Muscle of back (tissue), 11 donors: ENCODE measurements around the gene RNF150. TPM values are rescaled to one million over a fixed set of nuclear protein-coding genes. Genes with fewer than 3 reads are reported as not detected.

Experiments
- DNase-seq, 3 donors: peaks; one replicate each; pipeline versions ENCODE4 v3.0.0 to v3.0.0-alpha.2; 2013
- polyA plus RNA-seq, 10 donors: library from polyadenylated mRNA; unstranded; fragments of 120-200 nt; gene quantifications; one replicate each; pipeline ENCODE4 v1.2.1, GENCODE V29; 2013; ENCODE audit not compliant: insufficient read length in 10 of 10

Gene RNF150
- polyA plus RNA-seq, 10 donors, result 30.4 to 43.4 (median 38.0) TPM

DNA sequence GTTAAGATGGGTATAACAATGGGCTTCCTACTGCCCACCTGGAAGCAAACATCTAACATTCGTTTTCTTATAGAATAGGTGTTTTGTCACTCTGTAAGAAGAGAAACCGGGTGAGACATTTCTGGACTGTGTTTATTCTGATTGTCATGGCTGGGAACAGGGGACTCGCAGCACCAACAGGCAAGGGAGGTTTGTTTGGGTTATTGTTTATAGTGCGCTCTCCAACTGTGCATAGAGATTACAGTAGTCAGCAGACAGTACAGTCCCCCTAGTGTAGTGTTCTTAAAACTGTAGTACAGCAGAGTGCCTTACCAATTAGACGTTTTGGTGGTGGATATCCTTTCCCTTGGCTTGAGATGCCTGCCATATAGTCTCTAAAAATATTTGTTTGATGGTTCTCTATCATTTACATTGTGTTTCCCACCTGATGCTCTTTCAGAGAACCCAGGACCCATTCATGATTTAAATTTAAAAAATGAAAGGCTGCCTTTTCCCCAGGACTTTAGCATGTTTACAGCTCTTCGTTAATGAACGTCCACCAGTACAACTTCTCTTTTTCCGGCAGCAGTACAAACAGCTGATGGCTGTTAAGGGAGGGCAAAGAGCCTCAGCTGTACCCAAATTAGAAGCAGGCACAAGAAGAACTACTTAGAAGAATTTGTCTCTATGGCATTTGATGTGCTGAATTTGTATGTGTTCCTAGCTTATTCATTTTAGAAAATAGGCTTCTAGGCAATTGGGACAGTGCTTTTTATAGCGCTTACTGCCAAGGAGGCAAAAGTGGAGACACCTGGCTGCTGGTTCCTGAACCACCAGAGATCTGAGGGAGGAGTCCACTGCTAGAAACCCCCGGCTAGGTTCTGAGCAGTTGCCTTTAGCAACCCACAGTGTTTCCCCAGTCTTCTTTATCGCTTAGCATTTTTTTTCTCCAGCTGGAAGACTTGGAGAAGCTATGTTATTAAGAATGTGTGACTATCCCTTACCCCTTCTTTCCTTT lies 1.0 kb upstream of the RNF150 start:
- peak in 2 of 3 donors; percentile 18 to 70 for DNase-seq

DNA sequence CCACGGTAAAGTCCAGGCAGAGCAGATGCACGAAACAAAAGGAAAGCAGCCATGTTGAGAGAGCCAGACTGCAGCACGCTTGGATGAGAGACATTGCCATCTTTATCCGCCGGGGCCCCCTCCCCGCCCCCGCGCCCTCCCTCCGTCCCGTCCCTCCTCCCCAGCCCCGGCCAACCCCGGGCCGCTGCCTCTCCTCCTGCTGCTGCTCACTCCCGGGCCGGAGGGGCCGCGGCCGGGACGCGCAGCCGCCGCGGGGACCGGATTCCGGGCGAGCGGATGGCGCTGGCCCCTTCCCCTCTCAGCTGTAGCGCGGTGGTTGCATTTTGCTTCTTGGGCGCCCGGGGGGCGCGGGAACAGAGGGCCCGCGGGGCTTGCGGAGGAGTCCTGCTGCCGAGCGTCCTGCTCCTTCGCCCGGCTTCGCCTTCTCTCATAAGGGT lies 542 bp downstream of the RNF150 start:
- DNase-seq, result peak; percentile 59 to 90 (median 79)

DNA sequence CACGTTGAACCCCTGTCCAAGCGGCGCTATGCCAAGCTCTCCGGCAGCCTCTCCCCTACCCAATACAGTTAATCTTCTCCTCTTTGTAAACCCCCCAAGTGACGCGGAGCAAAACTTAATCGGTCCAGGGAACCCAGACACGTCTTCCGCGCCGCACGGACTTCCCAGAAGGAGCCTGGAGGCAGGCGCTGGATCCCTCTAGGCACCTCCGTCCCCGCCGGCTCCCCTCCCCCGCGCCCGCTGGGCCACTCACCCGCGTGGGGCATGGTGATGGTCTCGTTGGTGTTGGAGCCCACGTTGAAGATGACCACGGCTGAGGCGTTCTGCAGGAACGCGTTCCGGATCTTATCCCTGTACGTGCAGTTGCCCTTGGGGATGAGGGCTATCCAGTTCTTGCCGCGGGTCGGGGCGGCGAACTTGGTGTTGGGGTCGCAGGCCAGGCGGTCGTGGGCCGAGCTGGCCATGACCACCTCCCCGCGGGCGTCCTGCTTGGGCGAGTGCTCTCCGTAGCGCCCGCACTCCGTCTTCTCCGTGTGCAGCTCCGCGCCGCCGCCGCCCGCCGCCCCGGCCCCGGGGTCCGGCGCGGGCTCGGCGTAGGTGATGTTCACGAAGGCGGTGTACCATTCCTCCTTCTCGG lies 1.1 kb downstream of the RNF150 start:
- DNase-seq, result peak in 2 of 3 donors; percentile 24 to 80

DNA sequence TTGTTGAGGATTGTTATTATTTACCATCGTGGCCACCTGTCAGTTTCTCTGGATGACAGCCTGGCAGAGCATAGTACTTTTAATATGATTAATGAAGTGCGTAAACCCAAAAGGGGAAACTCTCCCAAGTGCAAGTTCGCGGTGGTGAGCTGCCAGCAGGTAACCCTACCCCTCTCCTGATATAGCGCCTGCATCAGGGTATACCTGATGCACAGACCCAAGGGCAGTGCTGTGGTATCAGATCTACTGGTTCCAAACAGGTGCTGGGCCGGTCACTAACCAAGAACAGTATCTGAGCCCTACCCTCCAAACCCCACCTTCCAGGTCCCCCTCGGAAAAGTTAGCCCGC lies 1.6 kb downstream of the RNF150 start:
- peak in 1 of 3 donors; percentile 27 for DNase-seq

DNA sequence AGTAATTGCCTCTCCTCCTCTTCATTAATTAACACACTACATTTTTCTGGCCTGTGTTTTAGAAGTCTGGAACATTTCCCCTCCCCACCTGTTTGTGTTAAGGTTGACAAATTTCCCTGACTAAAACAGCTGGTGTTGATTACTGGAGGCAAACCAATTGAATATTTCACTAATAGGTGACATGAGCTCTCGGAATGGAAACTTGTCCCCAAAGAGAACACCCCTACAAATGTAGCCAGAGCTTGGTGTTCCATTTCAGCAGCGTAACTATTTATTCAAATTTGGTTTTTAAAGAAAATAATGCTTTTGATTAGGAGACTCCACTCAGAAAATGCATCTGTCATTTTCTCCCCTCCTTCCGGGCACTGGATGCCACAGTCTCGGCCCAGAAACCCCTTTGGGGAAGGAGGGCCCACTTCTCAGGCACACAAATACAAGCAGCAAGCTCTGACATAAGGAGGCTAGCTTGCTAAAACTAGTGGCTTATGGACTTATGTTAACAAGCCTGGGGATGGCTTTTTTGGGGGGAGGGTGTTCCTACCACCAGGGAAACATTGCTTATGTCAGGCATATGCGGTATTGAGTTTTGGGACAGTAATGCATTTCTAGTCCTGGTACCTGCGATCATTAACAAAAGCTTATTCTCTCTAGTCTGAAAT lies 2.2 kb downstream of the RNF150 start:
- DNase-seq, result peak in 2 of 3 donors; percentile 18 to 62

DNA sequence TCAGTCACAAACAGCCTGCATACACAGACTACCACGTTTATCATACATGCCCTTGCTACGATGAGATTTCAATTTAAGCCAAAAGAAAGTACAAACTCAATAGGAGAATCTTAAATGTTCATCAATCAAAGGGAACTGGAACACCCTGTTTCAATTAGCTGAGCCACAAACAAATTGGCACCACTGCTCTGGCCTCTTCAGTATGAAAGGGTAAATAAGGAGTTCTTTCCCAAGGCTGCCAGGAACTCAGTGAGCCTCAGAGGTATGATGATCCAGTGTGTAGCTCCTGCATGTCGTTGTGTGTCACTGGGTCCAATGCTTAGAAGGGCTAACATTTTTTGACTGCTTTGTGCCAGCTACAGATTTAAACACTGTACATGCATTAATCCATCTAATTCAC lies 5.4 kb downstream of the RNF150 start:
- no peak for DNase-seq

DNA sequence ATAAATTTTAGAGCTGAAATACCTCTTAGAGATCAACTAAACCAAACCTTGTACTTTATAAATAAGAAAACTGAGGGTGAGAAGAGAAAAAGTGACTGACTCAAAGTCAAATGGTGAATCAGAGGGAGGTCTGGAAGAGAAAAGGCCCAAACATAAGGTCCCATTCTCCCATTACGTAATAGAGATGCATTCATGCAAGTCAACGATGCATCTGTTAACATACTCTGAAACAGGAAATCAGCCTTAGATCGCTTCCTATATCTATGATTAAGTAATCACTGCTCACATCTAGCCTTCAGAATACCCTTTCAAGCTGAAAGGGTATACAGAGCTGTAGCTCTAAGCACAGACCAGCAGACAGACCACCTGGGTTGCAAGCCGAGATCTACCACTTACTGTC lies 6.5 kb downstream of the RNF150 start:
- no peak for DNase-seq

DNA sequence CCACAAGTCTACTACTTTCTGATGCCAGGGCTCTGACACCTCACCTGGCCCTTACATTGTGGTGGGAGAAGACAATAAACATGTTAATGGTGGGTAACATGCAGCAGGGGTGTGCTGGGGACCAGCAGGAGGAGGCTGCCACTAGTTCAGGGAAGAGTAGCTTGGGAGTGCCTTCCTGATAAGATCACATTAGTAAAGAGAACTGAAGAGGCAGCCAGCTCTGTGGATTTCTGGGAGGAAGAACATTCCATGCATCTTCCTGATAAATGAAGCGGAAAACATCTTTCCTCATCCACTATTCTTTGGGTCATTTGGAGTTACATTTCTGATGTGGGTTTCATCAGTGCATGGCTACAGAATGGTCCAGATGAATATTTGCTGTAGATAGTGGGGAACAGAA lies 9.0 kb downstream of the RNF150 start:
- no peak for DNase-seq

DNA sequence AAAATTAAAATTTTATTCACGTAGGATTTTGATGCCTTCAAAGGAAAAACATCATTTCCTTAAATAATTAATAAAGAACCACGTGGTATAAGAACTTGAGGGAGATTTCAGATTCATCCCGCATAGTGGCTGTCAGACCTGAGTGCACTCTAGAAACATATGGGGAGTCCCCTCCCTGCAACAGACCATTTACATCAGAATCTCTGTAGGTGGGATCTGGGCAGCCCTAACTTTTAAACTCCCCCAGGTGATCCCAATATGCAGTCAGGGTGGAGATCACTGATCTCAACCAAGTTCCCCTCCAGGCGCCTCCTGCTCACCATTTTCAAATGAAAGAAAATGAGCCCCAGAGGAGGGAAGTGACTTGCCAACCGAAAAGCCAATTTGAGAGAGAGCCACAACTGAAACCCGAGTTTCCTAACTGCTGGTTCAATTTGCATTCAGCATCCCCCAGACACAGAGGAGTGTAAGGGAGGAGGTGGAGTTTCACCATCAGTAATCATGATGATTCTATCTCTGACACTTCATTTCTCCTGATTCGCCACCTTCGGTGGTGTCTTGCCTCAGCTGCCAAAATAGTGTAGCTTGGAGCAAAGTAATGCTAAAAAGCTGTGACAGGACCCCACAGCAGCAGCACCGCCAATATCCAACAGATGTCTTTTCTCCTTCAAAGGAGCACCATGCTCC lies 11.4 kb downstream of the RNF150 start:
- no peak for DNase-seq

DNA sequence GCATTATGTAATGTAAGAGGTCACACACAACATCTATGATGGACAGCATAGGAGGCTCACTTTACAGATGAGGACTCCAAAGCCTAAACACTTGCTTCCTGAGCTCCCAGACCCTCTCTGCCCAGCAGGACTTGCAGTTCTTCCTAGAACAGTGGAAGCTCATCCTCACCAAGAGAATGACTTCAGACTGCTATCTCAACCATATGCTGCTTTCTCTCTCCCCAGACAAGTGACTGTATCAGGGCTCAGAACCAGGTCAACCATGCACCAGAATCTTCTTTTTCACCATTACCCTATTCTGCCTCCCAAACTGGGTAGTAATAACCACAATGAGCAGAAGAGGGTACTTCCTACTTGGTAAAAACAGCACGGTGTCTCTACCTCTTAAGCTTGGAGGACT lies 12.2 kb downstream of the RNF150 start:
- no peak for DNase-seq

DNA sequence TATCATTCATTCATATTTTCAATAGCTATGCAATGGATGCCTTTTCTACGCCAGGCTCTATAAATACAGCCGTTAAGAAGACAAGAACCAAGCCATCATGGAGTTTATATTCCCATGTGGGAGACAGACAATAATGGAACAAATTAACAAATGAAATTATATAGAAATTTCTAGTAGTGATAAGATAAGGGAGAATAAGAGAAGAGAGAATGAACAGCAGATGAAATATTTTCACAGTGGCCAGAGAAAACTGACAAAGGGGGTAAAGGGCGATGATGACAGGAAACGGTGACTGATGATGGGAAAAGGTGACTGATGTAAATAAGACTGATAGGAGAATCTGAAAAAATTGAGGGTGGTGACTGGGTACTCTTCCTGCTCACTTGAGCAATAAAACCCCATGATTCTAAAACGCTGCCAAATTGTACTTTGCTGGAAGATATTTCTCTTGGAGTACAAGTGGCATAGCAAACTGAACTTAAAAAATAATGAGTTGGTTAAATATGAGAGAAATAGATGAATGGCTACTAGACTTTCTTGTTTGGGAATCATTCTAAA lies 13.2 kb downstream of the RNF150 start:
- DNase-seq, result no peak

DNA sequence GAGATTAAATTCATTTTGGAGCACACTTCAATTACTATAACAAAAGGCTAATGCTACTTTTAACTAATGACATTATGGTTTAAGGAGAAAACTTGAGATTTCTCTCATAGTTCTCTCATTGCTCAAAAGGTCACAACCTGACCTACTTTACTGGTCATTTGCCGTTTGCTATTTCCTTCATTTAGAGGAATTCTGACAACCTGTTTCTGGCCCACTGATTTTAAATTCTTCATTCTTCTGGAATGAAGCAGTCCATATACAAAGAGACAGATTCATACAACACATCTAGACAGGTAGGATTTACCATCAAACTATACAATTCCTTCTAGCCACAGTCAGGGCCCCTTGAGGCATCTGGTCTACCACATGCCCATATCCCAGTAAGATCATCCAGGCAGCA lies 14.2 kb downstream of the RNF150 start:
- DNase-seq, result no peak

DNA sequence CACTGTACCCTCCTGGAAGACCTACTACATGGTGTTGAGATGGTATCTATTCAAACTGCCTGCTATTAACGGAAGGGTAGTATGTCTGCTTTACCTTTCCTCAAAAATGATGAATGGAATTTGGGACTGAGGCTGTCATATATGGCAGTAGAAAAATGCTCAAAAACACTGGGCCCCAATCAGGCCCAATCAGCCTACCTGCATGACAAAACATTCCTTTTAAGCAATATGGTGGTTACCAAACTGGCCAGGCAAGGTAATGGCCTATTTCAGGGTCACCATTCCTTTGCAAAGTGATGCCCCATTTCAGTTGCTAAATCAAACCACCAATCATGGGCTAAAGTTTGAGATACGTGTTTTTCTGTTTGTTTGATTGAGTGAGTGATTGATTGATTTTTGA lies 14.9 kb downstream of the RNF150 start:
- no peak for DNase-seq

DNA sequence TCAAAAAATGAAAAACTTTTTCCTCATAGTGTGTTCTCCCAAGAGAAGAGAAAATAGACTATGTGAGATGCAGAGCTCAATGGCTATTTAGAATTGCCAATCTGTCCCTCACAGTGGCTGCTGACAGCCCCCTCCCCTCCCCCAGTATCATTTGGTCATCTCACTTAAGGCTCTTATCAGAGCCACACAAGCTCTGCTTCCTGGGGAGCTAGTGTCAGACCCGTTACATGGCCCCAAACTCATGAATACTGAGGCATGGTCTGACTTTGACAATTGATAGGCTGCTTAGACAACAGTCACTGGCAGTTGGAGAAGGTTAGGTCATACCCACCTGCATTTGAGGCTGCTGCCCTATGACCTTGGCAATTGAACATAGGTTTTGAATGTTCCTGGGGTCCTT lies 15.3 kb downstream of the RNF150 start:
- no peak for DNase-seq

DNA sequence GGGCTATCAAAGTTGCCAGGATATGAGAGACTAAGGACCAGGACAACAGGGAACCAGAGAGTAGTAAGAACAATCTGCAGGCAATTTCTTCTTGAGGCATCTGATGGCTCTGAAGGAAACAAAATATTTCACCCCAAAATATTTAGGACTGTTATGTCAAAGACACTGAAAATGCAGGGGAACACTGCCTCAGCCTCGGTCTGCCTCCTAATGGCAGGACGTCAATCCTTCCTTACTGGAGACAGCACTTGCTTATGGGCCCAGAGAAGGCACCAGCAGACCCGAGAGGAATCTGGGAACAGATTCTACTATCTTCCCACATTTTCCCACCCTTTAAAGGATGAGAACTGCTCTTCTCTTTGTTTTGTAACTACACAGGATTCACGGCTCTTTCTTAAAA lies 23.3 kb downstream of the RNF150 start:
- no peak for DNase-seq

DNA sequence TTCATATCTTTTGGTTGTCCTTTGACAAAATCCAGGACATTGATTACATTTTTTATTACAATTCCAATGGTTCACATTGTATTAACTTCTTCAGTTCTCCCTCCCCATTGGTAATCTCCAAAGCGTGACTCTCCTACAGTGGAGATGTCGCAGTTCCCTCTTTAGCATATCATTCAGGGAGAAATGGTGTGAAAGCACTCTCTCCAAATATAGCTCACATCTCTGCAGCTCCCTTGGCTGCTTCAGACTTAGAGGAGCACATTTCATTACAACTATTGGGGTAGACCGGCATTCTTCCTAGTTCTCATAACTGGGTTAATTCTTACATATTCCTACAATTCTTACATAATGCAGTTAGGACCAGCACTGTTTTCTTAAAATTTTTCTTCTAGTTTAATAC lies 25.3 kb downstream of the RNF150 start:
- no peak for DNase-seq

DNA sequence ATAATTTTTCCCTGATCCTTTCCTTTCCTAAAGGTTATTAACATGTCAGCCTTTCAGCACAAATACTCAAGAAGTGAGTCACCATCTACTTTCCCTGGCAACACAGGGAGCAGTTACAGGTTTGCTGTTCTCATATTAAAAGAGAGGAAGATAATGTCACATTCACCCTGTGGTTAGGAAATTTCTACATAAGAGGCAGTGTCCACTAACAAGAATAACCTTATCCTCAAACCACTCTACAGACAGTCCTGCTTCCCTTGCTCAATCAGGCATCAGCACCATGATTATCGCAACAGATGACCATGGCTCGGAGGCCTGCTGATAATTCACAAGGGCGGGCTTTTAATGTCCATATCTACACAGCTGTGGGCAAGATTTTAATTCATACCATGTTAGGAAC lies 30.9 kb downstream of the RNF150 start:
- DNase-seq, result peak in 1 of 3 donors; percentile 46

DNA sequence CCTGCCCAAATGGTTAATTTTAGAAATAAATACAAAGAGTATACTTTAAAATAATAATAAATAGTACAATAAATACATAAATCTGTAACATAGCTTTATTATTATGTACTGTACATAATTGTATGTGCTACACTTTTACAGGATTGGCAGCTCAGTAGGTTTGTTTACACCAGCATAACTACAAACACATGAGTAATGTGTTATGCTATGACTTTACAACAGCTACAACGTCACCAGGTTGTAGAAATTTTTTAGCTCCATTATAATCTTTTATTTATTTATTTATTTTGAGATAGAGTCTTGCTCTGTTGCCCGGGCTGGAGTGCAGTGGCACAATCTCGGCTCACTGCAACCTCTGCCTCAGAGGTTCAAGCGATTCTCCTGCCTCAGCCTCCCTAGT lies 31.8 kb downstream of the RNF150 start:
- DNase-seq, result no peak

DNA sequence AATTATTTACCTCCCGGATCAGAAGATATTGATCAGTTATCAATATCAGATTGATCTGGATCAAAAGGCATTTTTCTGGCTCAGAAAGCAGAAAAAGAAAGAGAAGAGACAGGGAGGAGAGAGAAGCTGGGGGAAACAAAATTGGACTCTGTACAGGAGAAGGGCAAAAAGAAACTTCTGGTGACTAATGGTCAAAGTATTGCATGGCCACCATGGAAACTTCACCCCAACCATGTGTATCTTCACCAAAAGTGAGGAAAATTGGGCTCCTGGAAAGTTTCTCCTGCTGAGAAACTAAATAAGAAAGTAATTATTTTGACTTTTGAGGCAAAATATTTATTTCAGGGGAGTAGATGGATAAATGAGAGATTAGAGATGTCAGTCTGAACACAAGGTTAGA lies 33.9 kb downstream of the RNF150 start:
- no peak for DNase-seq

DNA sequence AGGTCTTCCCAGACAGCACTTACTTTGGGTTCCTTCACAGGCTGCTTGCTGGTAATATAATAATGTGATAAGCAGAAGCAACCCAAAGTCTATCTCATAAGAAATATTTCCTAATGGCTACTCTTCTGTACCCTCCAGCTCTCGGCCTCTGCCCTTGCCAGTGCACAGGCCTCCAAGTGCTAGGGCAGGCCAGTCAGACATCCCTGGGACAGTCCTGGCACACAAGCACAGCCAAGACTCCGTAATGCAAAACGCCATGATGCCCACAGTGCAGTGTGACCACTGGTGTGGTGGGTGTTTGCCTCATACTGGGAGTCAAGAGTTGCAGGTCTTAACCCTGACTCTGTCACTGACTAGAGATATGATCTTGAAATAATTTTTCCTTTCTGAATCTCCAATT lies 35.1 kb downstream of the RNF150 start:
- no peak for DNase-seq

DNA sequence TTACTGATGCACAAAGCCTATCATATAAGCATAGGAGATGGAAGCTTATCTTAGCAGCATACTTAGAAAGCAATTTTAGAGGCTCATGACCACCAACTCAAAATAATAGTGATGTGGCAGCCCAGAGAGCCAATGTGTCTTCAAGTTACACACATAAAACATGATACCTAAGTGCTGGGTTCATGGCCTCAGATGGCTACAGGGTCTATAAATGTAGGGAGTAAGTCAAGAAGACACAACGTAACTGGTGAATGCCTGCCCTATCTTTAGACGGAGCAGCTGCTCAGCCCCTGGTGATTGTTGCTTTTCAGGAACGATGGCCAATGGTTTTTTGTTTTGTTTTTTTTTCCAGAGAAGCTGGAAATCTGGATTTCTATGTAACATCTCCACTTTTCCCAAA lies 42.8 kb downstream of the RNF150 start:
- DNase-seq, result no peak

DNA sequence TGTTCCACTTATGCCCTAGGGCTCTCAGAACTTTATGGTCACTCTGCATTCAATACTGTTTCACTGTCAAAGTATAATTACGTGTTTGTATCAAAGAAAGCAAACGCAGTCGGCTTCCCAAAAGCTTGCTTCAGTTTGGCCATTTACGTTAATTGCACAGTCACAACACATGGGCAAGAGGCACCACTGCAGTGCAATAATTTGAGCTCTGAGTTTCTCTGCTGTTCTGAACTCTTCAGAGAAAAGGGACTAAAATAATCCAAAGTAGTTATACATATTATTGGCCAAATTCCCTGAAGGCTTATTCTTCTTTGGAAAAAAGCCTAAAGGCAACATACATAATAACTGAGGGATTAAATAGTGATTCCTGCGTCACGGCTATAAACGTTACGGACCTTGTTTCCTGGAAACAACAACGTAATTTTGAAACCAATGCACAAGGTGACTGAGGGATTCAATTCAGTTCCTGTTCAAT lies 51.3 kb downstream of the RNF150 start:
- DNase-seq, result peak in 2 of 3 donors; percentile 18 to 66
